Measurements from ENCODE around the gene CDH4. TPM values are rescaled to one million over a fixed set of nuclear protein-coding genes. Genes with fewer than 3 reads are reported as not detected.

Gene CDH4
- total RNA-seq, 2 donors from 2014 or later, result 0.05 to 2.2 TPM

DNA sequence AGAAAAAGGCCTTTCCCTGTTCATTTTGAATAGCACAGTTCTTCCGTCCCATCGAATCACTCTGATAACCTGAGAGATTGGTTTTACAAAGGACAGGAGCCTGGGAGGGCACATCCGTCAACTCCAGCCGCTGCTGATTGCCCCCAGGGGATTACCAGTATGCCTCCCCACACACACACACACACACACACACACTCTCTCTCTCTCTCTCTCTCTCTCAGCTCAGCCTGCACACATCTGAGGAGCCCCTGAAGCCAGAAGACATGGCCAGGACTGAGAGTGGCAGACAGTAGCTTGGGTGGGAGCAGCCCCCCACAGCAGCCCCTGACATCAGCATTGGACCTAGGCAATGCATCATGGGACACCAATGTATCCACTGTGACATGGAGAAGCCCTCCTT, 13.2 kb upstream of the CDH4 start:
- intact Hi-C loops (cut with DNase I), result no loop called here
- DNase-seq (ENCODE audit: low spot score), result no peak
- TF ChIP-seq POLR2AphosphoS5 (IDR thresholded peaks at IDR 0.05) (no peak), POLR2A (IDR thresholded peaks at IDR 0.05) (no peak)
- TF ChIP-seq, protein P1, sequence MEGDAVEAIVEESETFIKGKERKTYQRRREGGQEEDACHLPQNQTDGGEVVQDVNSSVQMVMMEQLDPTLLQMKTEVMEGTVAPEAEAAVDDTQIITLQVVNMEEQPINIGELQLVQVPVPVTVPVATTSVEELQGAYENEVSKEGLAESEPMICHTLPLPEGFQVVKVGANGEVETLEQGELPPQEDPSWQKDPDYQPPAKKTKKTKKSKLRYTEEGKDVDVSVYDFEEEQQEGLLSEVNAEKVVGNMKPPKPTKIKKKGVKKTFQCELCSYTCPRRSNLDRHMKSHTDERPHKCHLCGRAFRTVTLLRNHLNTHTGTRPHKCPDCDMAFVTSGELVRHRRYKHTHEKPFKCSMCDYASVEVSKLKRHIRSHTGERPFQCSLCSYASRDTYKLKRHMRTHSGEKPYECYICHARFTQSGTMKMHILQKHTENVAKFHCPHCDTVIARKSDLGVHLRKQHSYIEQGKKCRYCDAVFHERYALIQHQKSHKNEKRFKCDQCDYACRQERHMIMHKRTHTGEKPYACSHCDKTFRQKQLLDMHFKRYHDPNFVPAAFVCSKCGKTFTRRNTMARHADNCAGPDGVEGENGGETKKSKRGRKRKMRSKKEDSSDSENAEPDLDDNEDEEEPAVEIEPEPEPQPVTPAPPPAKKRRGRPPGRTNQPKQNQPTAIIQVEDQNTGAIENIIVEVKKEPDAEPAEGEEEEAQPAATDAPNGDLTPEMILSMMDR (IDR thresholded peaks at IDR 0.05), result no peak
- Histone ChIP-seq H3K4me1 (replicated peaks) (no peaks in the 10 kb centered on the region), H3K36me3 (no peaks in the 10 kb centered on the region), H3K4me3 (no peak overlapping the region), H3K27ac (no peak overlapping the region), H3K27me3 (replicated peaks; ENCODE audit: insufficient read depth) (no peaks in the 10 kb centered on the region), H3K9me3 (no peaks in the 10 kb centered on the region)
- 23% methylated on average over 4 of the region's 4 CpGs for WGBS

DNA sequence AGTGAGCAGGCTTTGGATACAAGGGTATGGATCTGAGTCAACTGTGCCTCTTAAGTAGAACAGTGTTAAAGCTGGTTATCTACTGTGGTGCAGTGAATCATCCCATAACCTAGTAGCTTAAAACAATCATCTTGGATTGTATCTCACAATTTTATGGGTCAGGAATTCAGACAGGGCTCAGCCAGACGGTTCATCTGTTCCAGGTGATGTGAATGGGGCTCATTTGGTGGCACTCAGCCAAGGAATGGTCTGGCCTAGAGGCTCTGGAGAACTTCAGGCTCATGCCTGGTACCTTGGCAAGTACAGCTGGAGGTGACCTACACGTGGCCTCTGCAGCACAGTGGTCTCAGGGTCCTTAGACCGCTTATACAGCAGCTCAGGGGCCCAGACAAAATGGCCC, 11.2 kb upstream of the CDH4 start:
- DNase-seq (ENCODE audit: low spot score), result no peak
- Histone ChIP-seq H3K4me1 (replicated peaks) (no peaks in the 10 kb centered on the region), H3K36me3 (no peaks in the 10 kb centered on the region), H3K27me3 (replicated peaks; ENCODE audit: insufficient read depth) (no peaks in the 10 kb centered on the region), H3K9me3 (no peaks in the 10 kb centered on the region), H3K27ac (no peak overlapping the region), H3K4me3 (no peak overlapping the region)
- TF ChIP-seq, protein P1 (IDR thresholded peaks at IDR 0.05), result no peak
- TF ChIP-seq POLR2A (IDR thresholded peaks at IDR 0.05), result no peak
- TF ChIP-seq POLR2AphosphoS5 (IDR thresholded peaks at IDR 0.05), result no peak
- WGBS, result 88% methylated on average over 3 of the region's 3 CpGs
- intact Hi-C loops (cut with DNase I), result no loop called here

DNA sequence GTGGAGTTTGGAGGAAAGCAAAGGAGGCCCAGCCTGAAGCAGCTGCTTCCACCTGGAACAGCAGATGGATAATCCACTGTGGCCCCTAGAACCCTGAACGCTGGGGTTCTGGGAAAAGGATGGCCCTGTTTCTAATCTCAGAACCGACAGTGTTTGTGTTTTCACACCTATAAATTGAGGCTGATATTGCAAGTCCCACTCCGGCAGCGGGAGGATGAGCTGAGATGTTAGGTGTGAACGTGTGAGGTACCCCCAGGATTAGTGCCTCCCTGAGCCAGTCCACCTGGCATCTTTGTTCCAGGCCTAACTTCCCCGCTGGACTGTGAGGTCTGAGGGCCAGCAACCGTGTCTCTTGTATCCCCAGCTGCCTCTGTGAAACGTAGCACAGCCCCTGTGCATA, 7.8 kb upstream of the CDH4 start:
- no peaks in the 10 kb centered on the region for H3K4me1 ChIP-seq (replicated peaks)
- WGBS, result 73% methylated on average over 8 of the region's 8 CpGs

DNA sequence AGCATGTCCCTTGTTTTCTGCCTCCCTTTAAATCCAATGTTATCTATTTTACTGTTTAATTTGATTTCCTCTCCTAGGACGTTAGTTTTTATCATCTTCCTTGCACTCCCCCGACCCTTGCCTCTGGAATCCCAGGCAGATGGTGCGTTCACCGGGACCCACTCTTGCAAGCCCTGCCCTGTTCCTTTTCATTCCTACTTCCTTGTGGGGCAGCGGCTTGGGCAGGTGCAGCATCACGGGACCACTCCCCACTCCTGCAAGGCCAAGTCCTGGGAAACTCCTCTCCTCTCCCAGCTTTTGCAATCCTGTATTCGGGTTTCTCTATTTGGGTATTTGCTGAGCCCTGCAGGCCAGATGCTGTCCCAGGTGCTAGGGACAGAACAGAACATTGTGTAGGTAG, 5.8 kb upstream of the CDH4 start:
- no peak for DNase-seq (ENCODE audit: low spot score)
- WGBS, result 50% methylated on average over 7 of the region's 7 CpGs
- no peak overlapping the region for H3K27ac ChIP-seq
- H3K9me3 ChIP-seq, result no peaks in the 10 kb centered on the region
- intact Hi-C loops (cut with DNase I), result no loop called here
- H3K4me1 ChIP-seq (replicated peaks), result no peaks in the 10 kb centered on the region
- TF ChIP-seq POLR2AphosphoS5 (IDR thresholded peaks at IDR 0.05) (no peak), POLR2A (IDR thresholded peaks at IDR 0.05) (no peak)
- TF ChIP-seq, protein P1 (IDR thresholded peaks at IDR 0.05), result no peak
- H3K27me3 ChIP-seq (replicated peaks; ENCODE audit: insufficient read depth), result peaks cover 5% of the 10 kb centered on the region
- H3K36me3 ChIP-seq, result no peaks in the 10 kb centered on the region
- no peak overlapping the region for H3K4me3 ChIP-seq

More for the DNA sequence above, 7.8 kb upstream of the CDH4 start:
- no peaks in the 10 kb centered on the region for H3K36me3 ChIP-seq
- TF ChIP-seq POLR2A (IDR thresholded peaks at IDR 0.05), result no peak
- TF ChIP-seq, protein P1 (IDR thresholded peaks at IDR 0.05), result no peak
- no peak for TF ChIP-seq POLR2AphosphoS5 (IDR thresholded peaks at IDR 0.05)
- H3K27me3 ChIP-seq (replicated peaks; ENCODE audit: insufficient read depth), result peaks cover 3% of the 10 kb centered on the region
- no peak overlapping the region for H3K4me3 ChIP-seq
- no peak overlapping the region for H3K27ac ChIP-seq
- no peak for DNase-seq (ENCODE audit: low spot score)
- intact Hi-C loops (cut with DNase I), result no loop called here
- no peaks in the 10 kb centered on the region for H3K9me3 ChIP-seq

DNA sequence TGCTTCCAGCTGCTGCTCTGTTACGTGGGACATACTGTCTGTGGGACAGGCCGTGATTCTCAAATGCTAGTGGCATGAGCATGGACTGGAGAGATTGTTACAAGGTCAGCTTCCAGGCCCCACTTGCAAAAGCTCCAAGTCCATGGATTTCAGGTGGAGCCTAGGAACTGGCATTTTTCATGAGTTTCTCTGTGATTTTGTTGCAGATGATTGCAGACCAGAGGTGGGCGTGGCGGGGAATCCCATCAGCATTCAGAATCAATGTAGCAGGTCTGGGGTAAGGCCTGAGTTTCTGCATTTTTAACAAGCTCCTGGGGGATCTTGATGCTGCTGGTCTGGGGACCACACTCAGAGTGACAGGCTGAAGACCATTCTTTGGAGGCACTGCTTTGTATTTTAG, 2.4 kb upstream of the CDH4 start:
- DNase-seq (ENCODE audit: low spot score), result no peak
- H3K27ac ChIP-seq, result no peak overlapping the region
- TF ChIP-seq POLR2AphosphoS5 (IDR thresholded peaks at IDR 0.05), result no peak
- no peak for TF ChIP-seq POLR2A (IDR thresholded peaks at IDR 0.05)
- TF ChIP-seq, protein P1 (IDR thresholded peaks at IDR 0.05), result no peak
- H3K27me3 ChIP-seq (replicated peaks; ENCODE audit: insufficient read depth), result peaks cover 5% of the 10 kb centered on the region
- WGBS, result 85% methylated on average over 4 of the region's 4 CpGs
- no peak overlapping the region for H3K4me3 ChIP-seq
- intact Hi-C loops (cut with DNase I), result no loop called here
- no peaks in the 10 kb centered on the region for H3K9me3 ChIP-seq
- no peaks in the 10 kb centered on the region for H3K4me1 ChIP-seq (replicated peaks)
- no peaks in the 10 kb centered on the region for H3K36me3 ChIP-seq

All from prostate gland (tissue), 2 donors.